ENCODE measurements around the gene TCF4. TPM values are rescaled to one million over a fixed set of nuclear protein-coding genes. Genes with fewer than 3 reads are reported as not detected.

The TCF4 gene
- total and polyA plus RNA-seq, 2 donors = 46.3 to 464 TPM

DNA sequence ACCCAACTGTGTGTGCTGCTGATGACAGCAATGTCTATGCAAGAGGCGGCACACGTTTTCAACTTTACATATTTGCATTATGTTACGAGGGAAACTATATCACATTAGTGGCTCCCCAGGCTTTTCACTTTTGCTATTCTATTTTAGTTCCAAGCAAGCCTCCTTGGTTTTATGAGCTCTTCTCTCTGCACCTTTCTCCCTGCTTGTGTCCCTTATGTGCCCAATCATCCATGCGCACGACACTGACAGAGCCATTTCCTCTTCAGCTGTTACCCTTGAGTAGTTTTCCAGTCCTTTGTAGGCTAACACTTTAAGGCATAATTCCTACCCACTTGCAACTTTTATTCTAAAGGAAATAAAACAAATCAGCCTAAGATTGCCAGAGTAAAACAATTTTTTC lies 154.3 kb downstream of the TCF4 start:
- Histone ChIP-seq H3K36me3 (ENCODE audit: insufficient read depth) (no peaks in the 10 kb centered on the region), H3K27ac (ENCODE audit: low read depth) (no peak overlapping the region), H3K4me1 (ENCODE audit: insufficient read depth) (no peaks in the 10 kb centered on the region), H3K4me3 (ENCODE audit: low read depth, low read length) (no peak overlapping the region)
- WGBS = 64% methylated on average over 5 of the region's 5 CpGs
- no peak for DNase-seq (ENCODE audit: extremely low spot score)

DNA sequence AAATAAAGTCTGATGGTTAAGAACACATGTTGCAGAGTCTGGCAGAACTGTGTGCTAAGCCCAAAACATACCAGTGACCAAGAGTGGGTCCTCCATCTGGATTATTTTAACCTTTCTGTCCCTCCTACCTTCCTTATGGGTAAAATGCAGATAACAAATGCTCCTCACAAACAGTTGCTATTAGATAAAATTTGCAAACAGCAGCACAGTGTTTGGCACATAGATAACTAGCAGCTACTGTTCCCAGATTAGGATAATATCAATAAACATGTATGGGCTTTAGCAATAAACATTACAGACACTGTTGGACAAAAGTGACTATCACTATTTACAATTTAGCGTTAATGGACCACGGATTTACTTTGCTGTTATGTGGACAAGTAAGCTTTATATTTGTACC lies 154.9 kb downstream of the TCF4 start:
- no peak overlapping the region for H3K4me3 ChIP-seq (ENCODE audit: low read depth, low read length)
- H3K27ac ChIP-seq (ENCODE audit: low read depth) = no peak overlapping the region
- no peaks in the 10 kb centered on the region for H3K36me3 ChIP-seq (ENCODE audit: insufficient read depth)
- no peak for DNase-seq (ENCODE audit: extremely low spot score)
- 38% methylated on average over 2 of the region's 2 CpGs for WGBS
- H3K4me1 ChIP-seq (ENCODE audit: insufficient read depth) = no peaks in the 10 kb centered on the region

DNA sequence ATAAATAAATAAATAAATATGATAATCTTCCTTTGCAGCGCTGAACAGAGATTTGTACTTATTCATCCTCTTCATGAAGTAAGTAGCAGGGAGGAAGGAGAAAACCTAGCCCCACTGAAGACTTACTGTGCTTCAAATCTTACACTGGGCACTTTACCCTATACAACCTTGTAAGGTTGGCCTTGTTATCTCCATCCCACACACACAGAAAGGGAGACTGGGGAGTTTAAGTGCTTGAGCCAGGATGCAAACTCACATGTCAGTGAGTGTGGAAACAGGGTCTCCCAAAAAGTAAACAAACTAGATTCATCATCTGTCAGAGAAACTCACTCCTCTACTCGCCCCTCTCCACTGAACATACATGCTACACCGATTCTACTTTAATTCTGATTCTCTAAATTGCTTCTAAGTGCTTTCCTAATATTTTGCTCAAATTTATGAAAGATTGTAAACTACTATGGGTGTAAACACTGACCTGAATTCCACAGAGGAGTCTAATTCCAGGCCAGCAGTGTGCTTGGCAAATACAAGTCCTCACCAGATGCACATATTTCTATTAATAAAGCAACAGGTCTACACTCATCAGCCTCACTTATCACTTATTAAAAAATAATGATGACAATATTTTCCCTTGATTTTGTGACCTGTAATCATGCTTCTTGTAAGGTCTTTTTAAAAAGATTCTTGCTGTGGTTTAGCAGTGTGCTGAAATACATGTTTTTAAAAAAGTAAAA lies 155.5 kb downstream of the TCF4 start:
- Histone ChIP-seq H3K36me3 (ENCODE audit: insufficient read depth) (no peaks in the 10 kb centered on the region), H3K27ac (ENCODE audit: low read depth) (no peak overlapping the region), H3K4me1 (ENCODE audit: insufficient read depth) (no peaks in the 10 kb centered on the region), H3K4me3 (ENCODE audit: low read depth, low read length) (no peak overlapping the region)
- DNase-seq (ENCODE audit: extremely low spot score) = no peak
- WGBS = 87% methylated on average over 3 of the region's 3 CpGs

DNA sequence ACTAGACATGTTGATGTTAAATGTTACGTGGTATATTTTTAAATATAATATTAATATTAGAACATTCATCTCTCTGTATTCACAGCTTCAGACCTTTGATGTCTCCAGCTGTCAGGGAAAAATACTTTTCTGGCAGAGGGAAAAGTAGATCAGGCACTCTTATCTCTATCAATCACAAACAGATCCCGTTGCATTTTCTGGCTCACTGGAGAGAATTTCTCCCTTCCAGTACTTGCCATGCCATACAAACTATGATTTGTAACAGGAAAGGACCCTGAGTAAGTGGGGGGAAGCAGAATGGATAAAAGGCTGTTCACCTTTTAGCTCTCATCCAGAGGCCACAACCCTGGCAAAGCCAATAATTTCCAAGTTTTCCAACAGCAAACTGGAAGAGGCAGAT lies 158.0 kb downstream of the TCF4 start:
- Histone ChIP-seq H3K4me1 (ENCODE audit: insufficient read depth) (no peaks in the 10 kb centered on the region), H3K36me3 (ENCODE audit: insufficient read depth) (no peaks in the 10 kb centered on the region), H3K27ac (ENCODE audit: low read depth) (no peak overlapping the region), H3K4me3 (ENCODE audit: low read depth, low read length) (no peak overlapping the region)
- 43% methylated on average over 2 of the region's 2 CpGs for WGBS
- no peak for DNase-seq (ENCODE audit: extremely low spot score)

DNA sequence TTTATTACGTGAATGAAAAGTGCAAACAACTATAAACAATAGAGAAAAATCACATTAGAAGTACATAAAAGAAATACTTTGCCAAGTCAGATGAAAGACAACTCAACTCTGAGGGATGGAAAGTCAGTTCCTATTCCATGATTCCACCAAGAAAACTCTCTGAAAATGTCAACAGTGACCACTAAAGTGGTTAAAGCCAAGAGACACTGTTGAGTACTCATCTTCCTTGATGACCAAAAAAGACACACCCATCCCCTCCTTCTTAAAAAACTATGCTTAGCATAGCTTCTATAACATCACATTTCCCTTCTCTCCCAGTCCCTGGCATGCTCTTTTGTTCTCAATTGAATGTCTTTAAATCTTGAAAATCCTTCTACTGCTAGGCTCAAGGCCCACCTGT lies 160.0 kb downstream of the TCF4 start:
- DNase-seq (ENCODE audit: extremely low spot score) = no peak
- WGBS = 86% methylated on average over 1 of the region's 1 CpG

DNA sequence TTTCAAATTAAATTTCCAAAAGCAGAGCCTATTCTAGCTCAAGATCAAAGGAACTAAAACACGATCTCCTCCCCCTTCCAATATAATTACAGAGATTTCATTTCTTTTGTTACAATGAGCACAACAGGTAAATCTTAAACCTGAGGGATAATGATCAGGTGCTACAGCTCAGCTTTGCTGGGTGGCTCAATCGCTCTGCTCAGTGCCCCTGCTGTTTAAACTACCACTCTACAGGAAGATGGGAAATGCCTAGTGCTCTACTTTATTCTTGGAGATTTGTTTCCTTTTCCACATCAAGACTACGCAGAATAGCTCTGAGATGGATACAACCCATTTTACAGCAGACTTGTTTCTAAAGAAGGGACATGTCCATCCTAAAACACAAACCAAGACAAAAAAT lies 162.3 kb downstream of the TCF4 start:
- H3K27ac ChIP-seq (ENCODE audit: low read depth) = no peak overlapping the region
- no peaks in the 10 kb centered on the region for H3K36me3 ChIP-seq (ENCODE audit: insufficient read depth)
- DNase-seq (ENCODE audit: extremely low spot score) = no peak
- 93% methylated on average over 3 of the region's 3 CpGs for WGBS
- no peaks in the 10 kb centered on the region for H3K4me1 ChIP-seq (ENCODE audit: insufficient read depth)
- H3K4me3 ChIP-seq (ENCODE audit: low read depth, low read length) = no peak overlapping the region

More for the DNA sequence above, 160.0 kb downstream of the TCF4 start:
- Histone ChIP-seq H3K36me3 (ENCODE audit: insufficient read depth) (no peaks in the 10 kb centered on the region), H3K4me1 (ENCODE audit: insufficient read depth) (no peaks in the 10 kb centered on the region), H3K4me3 (ENCODE audit: low read depth, low read length) (no peak overlapping the region), H3K27ac (ENCODE audit: low read depth) (no peak overlapping the region)

DNA sequence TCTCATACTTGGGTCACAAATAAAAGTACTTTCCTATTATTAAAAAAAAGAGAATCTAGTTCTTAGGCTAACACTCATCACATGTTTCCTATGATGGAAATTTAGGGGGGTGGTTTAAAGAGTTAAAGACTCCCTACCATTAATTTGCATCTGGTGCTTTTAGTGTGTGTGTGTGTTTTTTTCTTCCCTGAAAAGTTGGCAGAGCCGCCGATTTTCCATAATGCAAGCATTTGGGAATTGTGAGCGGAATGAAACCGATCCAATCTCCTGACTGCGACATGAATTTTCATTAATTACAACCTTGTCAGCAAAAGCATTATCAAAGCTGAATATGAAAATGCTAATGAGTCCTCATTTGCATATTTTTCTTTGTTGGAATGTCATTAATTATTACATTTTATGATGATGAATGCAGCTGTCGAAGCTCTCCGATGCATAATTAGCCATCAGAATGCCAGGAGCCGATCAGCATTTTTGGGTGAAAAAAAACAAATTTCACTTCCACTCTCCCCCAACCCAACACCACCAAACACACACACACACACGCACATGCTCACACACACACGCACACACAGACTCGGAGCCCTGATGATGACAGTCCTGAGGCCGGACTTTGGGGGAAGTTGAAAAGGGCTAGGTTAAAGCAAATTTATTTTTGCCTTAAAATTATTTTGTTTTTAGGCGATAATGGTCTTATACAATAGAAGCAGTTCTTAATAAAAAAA lies 165.4 kb downstream of the TCF4 start:
- H3K27ac ChIP-seq (ENCODE audit: low read depth) = peak overlapping the region; percentile 56
- H3K4me1 ChIP-seq (ENCODE audit: insufficient read depth) = no peaks in the 10 kb centered on the region
- no peak for DNase-seq (ENCODE audit: extremely low spot score)
- H3K36me3 ChIP-seq (ENCODE audit: insufficient read depth) = no peaks in the 10 kb centered on the region
- peak overlapping the region; percentile 20 for H3K4me3 ChIP-seq (ENCODE audit: low read depth, low read length)
- 51% methylated on average over 13 of the region's 13 CpGs for WGBS

DNA sequence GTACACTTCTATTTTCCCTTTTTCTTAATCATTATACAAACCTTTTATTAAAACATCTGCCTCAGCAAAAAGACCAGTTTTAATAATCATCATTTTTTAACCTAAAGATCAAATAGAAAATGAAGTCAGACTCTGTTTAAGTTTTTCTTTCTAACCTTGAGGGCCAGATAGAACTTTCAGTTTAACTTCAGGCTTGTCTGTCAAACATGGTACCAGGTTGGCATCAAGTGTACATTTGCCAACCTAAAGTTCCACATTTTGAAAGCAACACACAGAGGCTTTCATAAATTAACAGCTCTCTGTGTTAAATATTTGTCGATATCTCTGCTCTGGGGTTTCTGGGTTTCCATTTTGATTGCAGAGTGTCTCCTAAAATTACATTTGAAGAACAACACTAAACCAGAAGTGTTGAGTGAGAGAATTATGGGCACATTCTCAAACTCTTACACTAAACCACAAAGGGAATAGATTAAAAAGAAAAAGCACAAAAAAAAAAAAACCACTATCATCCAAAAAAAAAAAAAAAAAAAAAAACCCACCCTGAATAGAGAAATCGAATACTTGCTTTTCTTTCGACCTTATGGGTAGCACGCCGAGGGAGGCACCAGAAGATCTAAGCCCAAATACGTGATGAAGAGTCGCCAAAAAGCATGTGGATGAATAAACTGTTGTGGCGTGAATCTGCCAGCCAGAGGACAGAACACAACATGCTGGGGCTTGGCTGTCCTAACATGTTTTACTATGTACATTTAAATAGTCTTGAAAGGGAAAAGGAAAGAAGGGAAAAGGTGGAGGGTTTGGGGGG lies 166.2 kb downstream of the TCF4 start:
- WGBS = 50% methylated on average over 8 of the region's 8 CpGs
- no peaks in the 10 kb centered on the region for H3K36me3 ChIP-seq (ENCODE audit: insufficient read depth)
- peak overlapping the region; percentile 66 for H3K27ac ChIP-seq (ENCODE audit: low read depth)
- peak overlapping the region; percentile 14 for H3K4me3 ChIP-seq (ENCODE audit: low read depth, low read length)
- DNase-seq (ENCODE audit: extremely low spot score) = no peak
- no peaks in the 10 kb centered on the region for H3K4me1 ChIP-seq (ENCODE audit: insufficient read depth)

DNA sequence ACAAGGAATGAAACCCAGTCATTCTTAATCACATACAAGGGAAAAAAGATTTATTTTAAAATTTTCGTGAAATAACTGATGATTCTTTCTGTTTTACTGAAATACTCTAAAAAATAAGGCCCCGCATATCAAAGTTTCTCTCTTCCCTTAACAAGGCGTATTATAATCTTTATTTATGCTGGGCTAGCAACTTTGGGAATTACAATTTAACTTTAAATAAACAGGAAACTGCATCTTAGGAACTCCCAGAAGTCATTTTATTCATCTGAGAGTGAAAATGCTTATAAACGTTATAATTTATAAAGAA lies 166.7 kb downstream of the TCF4 start:
- WGBS = 48% methylated on average over 4 of the region's 4 CpGs
- DNase-seq (ENCODE audit: extremely low spot score) = no peak
- no peaks in the 10 kb centered on the region for H3K36me3 ChIP-seq (ENCODE audit: insufficient read depth)
- no peaks in the 10 kb centered on the region for H3K4me1 ChIP-seq (ENCODE audit: insufficient read depth)
- no peak overlapping the region for H3K27ac ChIP-seq (ENCODE audit: low read depth)
- no peak overlapping the region for H3K4me3 ChIP-seq (ENCODE audit: low read depth, low read length)

DNA sequence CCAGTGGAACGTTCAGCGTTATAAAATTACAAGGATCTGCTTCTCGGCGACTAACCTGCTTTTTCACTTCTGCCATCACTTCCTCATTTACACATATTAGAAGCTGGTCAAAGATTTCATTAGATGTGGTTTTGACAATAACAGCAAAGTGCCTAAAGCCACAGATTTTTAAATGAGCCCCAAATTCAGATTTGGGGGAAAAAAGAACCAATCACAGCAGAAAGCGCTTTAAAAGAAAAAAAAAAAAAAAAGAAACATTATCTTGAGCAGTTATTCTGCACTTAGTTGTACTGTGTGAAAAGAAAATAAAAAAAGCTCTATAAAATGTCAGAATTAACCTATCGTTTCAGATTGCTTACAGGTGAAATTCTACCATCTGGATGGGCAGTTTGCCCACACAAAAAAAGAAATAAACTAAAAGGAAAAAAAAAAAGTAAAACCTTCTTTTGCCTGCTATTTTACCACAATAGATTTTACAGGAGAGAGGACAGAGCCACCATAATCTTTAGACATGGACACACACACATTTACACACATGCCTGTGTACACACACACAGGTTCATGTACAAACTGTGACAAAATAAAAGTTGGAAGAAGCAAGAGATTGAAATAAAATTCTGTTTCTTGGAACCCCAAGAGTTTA lies 167.2 kb downstream of the TCF4 start:
- WGBS = 54% methylated on average over 6 of the region's 6 CpGs
- Histone ChIP-seq H3K36me3 (ENCODE audit: insufficient read depth) (no peaks in the 10 kb centered on the region), H3K4me1 (ENCODE audit: insufficient read depth) (no peaks in the 10 kb centered on the region), H3K27ac (ENCODE audit: low read depth) (no peak overlapping the region), H3K4me3 (ENCODE audit: low read depth, low read length) (no peak overlapping the region)
- DNase-seq (ENCODE audit: extremely low spot score) = no peak

DNA sequence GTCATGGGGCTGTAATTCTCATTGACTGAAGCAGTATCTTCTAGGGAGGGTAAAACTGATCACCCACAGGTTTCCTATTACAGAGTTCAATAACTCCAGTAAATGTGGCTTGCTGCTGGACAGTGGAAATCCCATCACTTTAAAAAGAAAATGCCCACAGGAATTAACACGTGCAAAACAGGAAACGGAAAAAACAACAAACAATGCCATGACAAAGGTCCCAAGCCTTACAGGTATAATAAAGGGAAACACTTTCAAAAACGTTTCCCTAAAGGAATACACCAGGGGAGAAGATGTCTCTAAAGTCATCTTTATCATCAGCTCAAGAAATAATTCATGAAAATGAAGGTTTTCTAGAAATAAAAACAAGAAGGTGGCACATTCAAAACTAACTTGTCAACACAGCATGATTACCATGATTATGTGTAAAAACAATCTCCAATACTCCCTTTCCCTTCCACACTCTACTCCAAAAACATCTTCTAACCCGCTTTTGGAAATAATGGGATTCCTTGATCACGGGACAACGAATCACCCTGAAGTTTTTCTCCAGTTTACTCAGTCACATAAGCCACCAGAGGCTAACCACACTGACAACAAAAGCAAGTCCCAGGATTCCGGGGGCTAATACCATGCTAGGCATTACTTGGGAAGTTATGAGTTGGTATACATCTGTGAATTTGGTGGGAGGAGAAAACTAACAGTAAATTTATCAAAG lies 167.9 kb downstream of the TCF4 start:
- peak overlapping the region; percentile 14 for H3K4me3 ChIP-seq (ENCODE audit: low read depth, low read length)
- peak overlapping the region; percentile 38 for H3K27ac ChIP-seq (ENCODE audit: low read depth)
- WGBS = 45% methylated on average over 7 of the region's 7 CpGs
- DNase-seq (ENCODE audit: extremely low spot score) = no peak
- H3K36me3 ChIP-seq (ENCODE audit: insufficient read depth) = no peaks in the 10 kb centered on the region
- no peaks in the 10 kb centered on the region for H3K4me1 ChIP-seq (ENCODE audit: insufficient read depth)

DNA sequence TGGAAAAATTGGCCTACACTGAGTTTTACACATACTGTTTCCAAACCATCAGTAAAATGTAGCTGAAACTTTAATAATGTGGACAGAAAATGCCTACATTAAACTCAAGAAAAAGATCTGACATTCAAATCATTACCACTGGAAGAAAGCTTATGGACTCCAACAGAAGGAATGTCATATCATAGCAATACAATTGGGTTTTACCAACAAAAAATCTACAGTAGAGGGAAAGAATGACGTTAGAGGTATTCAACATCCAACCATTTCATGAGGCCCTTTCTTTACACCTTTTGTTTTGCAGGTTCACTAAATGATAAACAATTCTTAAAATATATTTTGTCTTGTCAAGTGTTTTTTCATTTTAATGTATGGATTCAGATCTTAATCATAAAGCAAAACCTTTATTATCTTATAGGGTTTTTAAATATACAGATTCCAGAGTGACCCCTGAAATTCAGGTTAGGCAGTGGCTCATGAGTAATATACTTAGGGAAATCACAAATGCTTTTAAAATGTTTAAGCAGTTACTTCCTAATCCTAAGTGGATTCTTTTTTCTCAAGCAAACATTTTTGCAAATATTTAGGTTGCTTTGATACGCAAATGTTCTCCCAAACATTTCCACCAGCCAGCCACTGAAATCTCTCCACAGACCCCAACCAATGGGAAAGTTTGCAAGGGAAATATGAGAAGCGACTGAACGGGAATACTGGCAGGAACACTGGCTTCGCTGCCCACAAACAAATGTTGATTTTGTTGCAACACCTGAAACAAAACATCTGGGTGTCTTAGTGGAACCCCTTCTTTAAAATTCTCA lies 168.7 kb downstream of the TCF4 start:
- no peaks in the 10 kb centered on the region for H3K4me1 ChIP-seq (ENCODE audit: insufficient read depth)
- H3K36me3 ChIP-seq (ENCODE audit: insufficient read depth) = no peaks in the 10 kb centered on the region
- WGBS = 58% methylated on average over 5 of the region's 5 CpGs
- no peak overlapping the region for H3K4me3 ChIP-seq (ENCODE audit: low read depth, low read length)
- no peak for DNase-seq (ENCODE audit: extremely low spot score)
- H3K27ac ChIP-seq (ENCODE audit: low read depth) = peak overlapping the region; percentile 38
